Natural killer cell treated with Interleukin-12 subunit alpha and Interleukin-12 subunit beta and Interleukin-15 and Interleukin-18, amount 100 ng/mL, for 72 hours (primary cell): Measurements from ENCODE around the gene CSMD2. TPM values are rescaled to one million over a fixed set of nuclear protein-coding genes. Genes with fewer than 3 reads are reported as not detected.

Source experiments
- ATAC-seq, 2 donors: fragments of 150-1000 bp; cut with Tn5 transposase in 1 of 2; sonication (Bioruptor Pico), chemical (Tn5 transposase) in 1 of 2; 2 replicates each; pipeline ENCODE4 v1.10.0; 2021
- DNase-seq: peaks from one replicate; pipeline ENCODE4 v3.0.0; 2022; ENCODE audit warnings: low spot score
- H3K27ac Mint-ChIP-seq, 2 donors: 1 replicate in 1 of 2; 2 replicates in 1 of 2; pipeline ENCODE4 v1.8.0; 2022; ENCODE audit warnings: mixed read lengths in 2 of 2, mild to moderate bottlenecking in 1 of 2, moderate library complexity in 1 of 2
- H3K27me3 Mint-ChIP-seq, 2 donors: 1 replicate in 1 of 2; 2 replicates in 1 of 2; pipeline ENCODE4 v1.8.0; 2022; ENCODE audit warnings: mixed read lengths in 2 of 2
- H3K36me3 Mint-ChIP-seq: one replicate; pipeline ENCODE4 v1.8.0; 2022; ENCODE audit warnings: mixed read lengths
- H3K4me1 Mint-ChIP-seq, 2 donors: 1 replicate in 1 of 2; 2 replicates in 1 of 2; pipeline ENCODE4 v1.8.0; 2022; ENCODE audit warnings: low read depth in 2 of 2, mixed read lengths in 2 of 2, mild to moderate bottlenecking in 1 of 2
- H3K4me3 Mint-ChIP-seq: one replicate; pipeline ENCODE4 v1.8.0; 2022; ENCODE audit warnings: mixed read lengths
- H3K9me3 Mint-ChIP-seq: 2 replicates; pipeline ENCODE4 v1.8.0; 2022; ENCODE audit warnings: mixed read lengths
- total RNA-seq, 2 donors: library from RNA; stranded (reverse); gene quantifications; one replicate each; pipeline ENCODE4 v1.2.3, GENCODE V29; 2022

The CSMD2 gene
- total RNA-seq, 2 donors from 2014 or later, result not detected

- Mint-ChIP-seq H3K36me3 (no peaks in the 10 kb centered on the region), H3K27ac (no peak overlapping the region), H3K9me3 (no peaks in the 10 kb centered on the region), H3K4me3 (no peak overlapping the region), H3K27me3 (peaks cover 16 to 25% of the 10 kb centered on the region in 2 donors), H3K4me1 (no peaks in the 10 kb centered on the region)
- ATAC-seq, result no peak
- no peak for DNase-seq
These were observed 311.6 kb downstream of the CSMD2 start for GRCh38 chr1:33853431-33853830.

- no peak overlapping the region for H3K27ac Mint-ChIP-seq
- no peaks in the 10 kb centered on the region for H3K9me3 Mint-ChIP-seq
These were observed 312.3 kb downstream of the CSMD2 start for GRCh38 chr1:33852711-33853110.

GRCh38 chr1:33850481-33850880 lies 314.5 kb downstream of the CSMD2 start:
- DNase-seq, result no peak

More at GRCh38 chr1:33852711-33853110, 312.3 kb downstream of the CSMD2 start:
- Mint-ChIP-seq H3K27me3 (peaks cover 16 to 25% of the 10 kb centered on the region in 2 donors), H3K36me3 (no peaks in the 10 kb centered on the region), H3K4me3 (no peak overlapping the region), H3K4me1 (no peaks in the 10 kb centered on the region)
- ATAC-seq (no peak), DNase-seq (no peak)

GRCh38 chr1:33849211-33849610 lies 315.8 kb downstream of the CSMD2 start:
- ATAC-seq, result no peak
- no peaks in the 10 kb centered on the region for H3K4me1 Mint-ChIP-seq
- H3K9me3 Mint-ChIP-seq, result no peaks in the 10 kb centered on the region
- DNase-seq, result no peak
- H3K27ac Mint-ChIP-seq, result no peak overlapping the region
- no peak overlapping the region for H3K4me3 Mint-ChIP-seq
- no peaks in the 10 kb centered on the region for H3K36me3 Mint-ChIP-seq
- H3K27me3 Mint-ChIP-seq, result peaks cover 16 to 23% of the 10 kb centered on the region in 2 donors

More at GRCh38 chr1:33850481-33850880, 314.5 kb downstream of the CSMD2 start:
- H3K27ac Mint-ChIP-seq, result no peak overlapping the region
- H3K4me1 Mint-ChIP-seq, result no peaks in the 10 kb centered on the region
- no peaks in the 10 kb centered on the region for H3K9me3 Mint-ChIP-seq
- ATAC-seq, result no peak
- H3K4me3 Mint-ChIP-seq, result no peak overlapping the region
- H3K27me3 Mint-ChIP-seq, result peaks cover 16 to 25% of the 10 kb centered on the region in 2 donors
- H3K36me3 Mint-ChIP-seq, result no peaks in the 10 kb centered on the region

GRCh38 chr1:33848205-33848937 lies 316.7 kb downstream of the CSMD2 start:
- Mint-ChIP-seq H3K27me3 (peaks cover 16 to 23% of the 10 kb centered on the region in 2 donors), H3K4me3 (no peak overlapping the region)
- no peak for DNase-seq

GRCh38 chr1:33846861-33847260 lies 318.2 kb downstream of the CSMD2 start:
- ATAC-seq (no peak), DNase-seq (no peak)
- Mint-ChIP-seq H3K27me3 (peaks cover 7 to 21% of the 10 kb centered on the region in 2 donors), H3K4me3 (no peak overlapping the region), H3K27ac (no peak overlapping the region), H3K4me1 (peaks cover 0 to 10% of the 10 kb centered on the region in 2 donors), H3K36me3 (no peaks in the 10 kb centered on the region), H3K9me3 (no peaks in the 10 kb centered on the region)

More at GRCh38 chr1:33848205-33848937, 316.7 kb downstream of the CSMD2 start:
- no peak for ATAC-seq
- no peak overlapping the region for H3K27ac Mint-ChIP-seq
- no peaks in the 10 kb centered on the region for H3K9me3 Mint-ChIP-seq
- no peaks in the 10 kb centered on the region for H3K4me1 Mint-ChIP-seq
- H3K36me3 Mint-ChIP-seq, result no peaks in the 10 kb centered on the region

GRCh38 chr1:33844166-33844565 lies 320.9 kb downstream of the CSMD2 start:
- H3K9me3 Mint-ChIP-seq, result no peaks in the 10 kb centered on the region
- no peaks in the 10 kb centered on the region for H3K36me3 Mint-ChIP-seq
- H3K27me3 Mint-ChIP-seq, result peaks cover 0 to 14% of the 10 kb centered on the region in 2 donors
- no peak overlapping the region for H3K4me3 Mint-ChIP-seq
- no peak for DNase-seq
- no peak for ATAC-seq
- no peak overlapping the region for H3K27ac Mint-ChIP-seq
- peaks cover 0 to 10% of the 10 kb centered on the region in 2 donors for H3K4me1 Mint-ChIP-seq

- H3K9me3 Mint-ChIP-seq, result no peaks in the 10 kb centered on the region
- H3K36me3 Mint-ChIP-seq, result no peaks in the 10 kb centered on the region
- no peak overlapping the region for H3K27ac Mint-ChIP-seq
- peaks cover 0 to 10% of the 10 kb centered on the region in 2 donors for H3K4me1 Mint-ChIP-seq
- peaks cover 0 to 14% of the 10 kb centered on the region in 2 donors for H3K27me3 Mint-ChIP-seq
- DNase-seq (no peak), ATAC-seq (no peak)
- H3K4me3 Mint-ChIP-seq, result no peak overlapping the region
These were observed 322.7 kb downstream of the CSMD2 start for GRCh38 chr1:33842348-33842747.

- Mint-ChIP-seq H3K9me3 (no peaks in the 10 kb centered on the region), H3K27me3 (peaks cover 0 to 14% of the 10 kb centered on the region in 2 donors), H3K4me3 (no peak overlapping the region), H3K36me3 (no peaks in the 10 kb centered on the region), H3K4me1 (peaks cover 0 to 10% of the 10 kb centered on the region in 2 donors), H3K27ac (no peak overlapping the region)
- DNase-seq (no peak), ATAC-seq (no peak)
These were observed 323.5 kb downstream of the CSMD2 start for GRCh38 chr1:33841494-33841893.

- Mint-ChIP-seq H3K4me1 (peaks cover 0 to 7% of the 10 kb centered on the region in 2 donors), H3K27ac (no peak overlapping the region), H3K36me3 (no peaks in the 10 kb centered on the region), H3K4me3 (no peak overlapping the region), H3K9me3 (no peaks in the 10 kb centered on the region), H3K27me3 (peaks cover 1 to 14% of the 10 kb centered on the region in 2 donors)
- DNase-seq, result no peak
- ATAC-seq, result no peak
These were observed 327.4 kb downstream of the CSMD2 start for GRCh38 chr1:33837635-33838034.

- Mint-ChIP-seq H3K9me3 (no peaks in the 10 kb centered on the region), H3K4me3 (no peak overlapping the region), H3K27ac (no peak overlapping the region), H3K4me1 (no peaks in the 10 kb centered on the region), H3K27me3 (peaks cover 8 to 10% of the 10 kb centered on the region in 2 donors), H3K36me3 (no peaks in the 10 kb centered on the region)
- ATAC-seq (no peak), DNase-seq (no peak)
These were observed 328.1 kb downstream of the CSMD2 start for GRCh38 chr1:33836911-33837310.

- Mint-ChIP-seq H3K4me1 (no peaks in the 10 kb centered on the region), H3K27ac (no peak overlapping the region), H3K36me3 (no peaks in the 10 kb centered on the region), H3K27me3 (peaks cover 10 to 13% of the 10 kb centered on the region in 2 donors), H3K9me3 (no peaks in the 10 kb centered on the region), H3K4me3 (no peak overlapping the region)
- DNase-seq (no peak), ATAC-seq (no peak)
These were observed 336.4 kb downstream of the CSMD2 start for GRCh38 chr1:33828654-33829053.

- Mint-ChIP-seq H3K4me3 (no peak overlapping the region), H3K36me3 (no peaks in the 10 kb centered on the region), H3K4me1 (no peaks in the 10 kb centered on the region), H3K27ac (no peak overlapping the region), H3K27me3 (peaks cover 10 to 13% of the 10 kb centered on the region in 2 donors), H3K9me3 (no peaks in the 10 kb centered on the region)
- ATAC-seq (no peak), DNase-seq (no peak)
These were observed 337.0 kb downstream of the CSMD2 start for GRCh38 chr1:33828059-33828458.

- H3K4me1 Mint-ChIP-seq, result no peaks in the 10 kb centered on the region
- peaks cover 10 to 14% of the 10 kb centered on the region in 2 donors for H3K27me3 Mint-ChIP-seq
- H3K36me3 Mint-ChIP-seq, result no peaks in the 10 kb centered on the region
- DNase-seq (no peak), ATAC-seq (no peak)
- H3K27ac Mint-ChIP-seq, result no peak overlapping the region
- no peaks in the 10 kb centered on the region for H3K9me3 Mint-ChIP-seq
- H3K4me3 Mint-ChIP-seq, result no peak overlapping the region
These were observed 338.3 kb downstream of the CSMD2 start for GRCh38 chr1:33826711-33827110.
